GM19238 (cell line): ENCODE measurements around the gene PEX14.

ENCODE experiments used
- DNase-seq: peaks from one replicate; pipeline ENCODE4 v3.0.0; 2011; ENCODE audit warnings: low spot score; ENCODE audit not compliant: insufficient read length

PEX14 gene

GRCh38 chr1:10540277-10541005, 65.7 kb downstream of the PEX14 start:
- no peak for DNase-seq

GRCh38 chr1:10541286-10541685, 66.5 kb downstream of the PEX14 start:
- no peak for DNase-seq

GRCh38 chr1:10544239-10544638, 69.5 kb downstream of the PEX14 start:
- DNase-seq: no peak

- DNase-seq: no peak
Measured at GRCh38 chr1:10546896-10547295, 72.1 kb downstream of the PEX14 start.

- no peak for DNase-seq
Measured at GRCh38 chr1:10549904-10550664, 75.3 kb downstream of the PEX14 start.

- no peak for DNase-seq
Measured at GRCh38 chr1:10553118-10553517, 78.4 kb downstream of the PEX14 start.

- DNase-seq: no peak
Measured at GRCh38 chr1:10555635-10556429, 81.1 kb downstream of the PEX14 start.

GRCh38 chr1:10556430-10557005, 81.8 kb downstream of the PEX14 start:
- DNase-seq: no peak

GRCh38 chr1:10557714-10558113, 83.0 kb downstream of the PEX14 start:
- no peak for DNase-seq

- DNase-seq: no peak
Measured at GRCh38 chr1:10559386-10559785, 84.6 kb downstream of the PEX14 start.

GRCh38 chr1:10561497-10561896, 86.7 kb downstream of the PEX14 start:
- no peak for DNase-seq

- DNase-seq: no peak
Measured at GRCh38 chr1:10561955-10562354, 87.2 kb downstream of the PEX14 start.

GRCh38 chr1:10564063-10564462, 89.3 kb downstream of the PEX14 start:
- DNase-seq: no peak

- DNase-seq: no peak
Measured at GRCh38 chr1:10569531-10569930, 94.8 kb downstream of the PEX14 start.

GRCh38 chr1:10575616-10576015, 100.9 kb downstream of the PEX14 start:
- no peak for DNase-seq

- DNase-seq: no peak
Measured at GRCh38 chr1:10578070-10578469, 103.3 kb downstream of the PEX14 start.

GRCh38 chr1:10583641-10584040, 108.9 kb downstream of the PEX14 start:
- DNase-seq: no peak

GRCh38 chr1:10585242-10585641, 110.5 kb downstream of the PEX14 start:
- DNase-seq: no peak

GRCh38 chr1:10586125-10586524, 111.4 kb downstream of the PEX14 start:
- no peak for DNase-seq

GRCh38 chr1:10588640-10589039, 113.9 kb downstream of the PEX14 start:
- no peak for DNase-seq

- DNase-seq: no peak
Measured at GRCh38 chr1:10589074-10589473, 114.3 kb downstream of the PEX14 start.

GRCh38 chr1:10591010-10591409, 116.3 kb downstream of the PEX14 start:
- DNase-seq: no peak
